ENCODE measurements around the gene FSD2. TPM values are rescaled to one million over a fixed set of nuclear protein-coding genes. Genes with fewer than 3 reads are reported as not detected.

Gene FSD2
- total and polyA plus RNA-seq, 2 donors (not counting 1 experiment from before 2014, with no cell fraction given): not detected

GRCh38 chr15:82798531-82799166 lies 7.2 kb downstream of the FSD2 start:
- intact Hi-C loops (cut with micrococcal nuclease): no loop called here
- no peak overlapping the region for H2AFZ ChIP-seq (ENCODE audit: insufficient read depth, low read depth, low read length, poor library complexity, severe bottlenecking)
- ChIA-PET CTCF (no interaction called here), POLR2A (interaction anchor here (0.7 kb wide), 1 partner anchor 144 kb away, joined by 6 read pairs; no protein-coding TSS in a partner anchor)
- Mint-ChIP-seq H3K4me3 (no peak overlapping the region), H3K27me3 (peaks cover 15% of the 10 kb centered on the region), H3K4me1 (no peaks in the 10 kb centered on the region), H3K27ac (no peak overlapping the region), H3K9me3 (ENCODE audit: insufficient read depth) (peaks cover 4% of the 10 kb centered on the region)
- 74% methylated on average over 3 of the region's 5 CpGs for WGBS (ENCODE audit: insufficient coverage)
- no peak for ATAC-seq (ENCODE audit: low read depth)
- no peaks in the 10 kb centered on the region for H3K36me3 ChIP-seq (replicated peaks in 1 of 2; ENCODE audit: control extremely low read depth in 1 of 2, control insufficient read depth in 1 of 2, extremely low read depth in 1 of 2, insufficient read depth in 2 of 2, low read length in 1 of 2)
- no peak overlapping the region for H3K9ac ChIP-seq (ENCODE audit: low read length)
- H3K4me2 ChIP-seq (replicated peaks; ENCODE audit: low read depth, low read length, poor library complexity, severe bottlenecking): no peak overlapping the region
- H3K79me2 ChIP-seq (ENCODE audit: control insufficient read depth, insufficient read depth, low read length): peaks cover 3% of the 10 kb centered on the region
- no peak overlapping the region for H3K4me3 ChIP-seq (ENCODE audit: control extremely low read depth in 1 of 5, extremely low read depth in 1 of 5, insufficient read depth in 1 of 5, low read depth in 2 of 5, low read length in 4 of 5)
- no peaks in the 10 kb centered on the region for H4K20me1 ChIP-seq (ENCODE audit: control insufficient read depth, insufficient read depth, low read length, poor library complexity, severe bottlenecking)
- H3K4me1 ChIP-seq (ENCODE audit: control insufficient read depth in 2 of 2, insufficient read depth in 2 of 2, low read length in 2 of 2): no peaks in the 10 kb centered on the region
- no peak for DNase-seq
- no peak overlapping the region for H3K27ac ChIP-seq (ENCODE audit: low read length in 2 of 2)
- H3K27me3 ChIP-seq (replicated peaks in 1 of 4; ENCODE audit: control extremely low read depth in 1 of 4, control insufficient read depth in 3 of 4, insufficient read depth in 4 of 4, low read length in 3 of 4): peaks cover 0 to 10% (median 2%) of the 10 kb centered on the region in 4 experiments
- TF ChIP-seq EZH2 (IDR thresholded peaks at IDR 0.05; ENCODE audit: borderline replicate concordance, insufficient read depth, low read depth, low read length, poor library complexity, severe bottlenecking): no peak
- TF ChIP-seq CTCF (IDR thresholded peaks at IDR 0.05): no peak
- H3K9me3 ChIP-seq (ENCODE audit: control extremely low read depth in 1 of 3, control insufficient read depth in 2 of 3, insufficient read depth in 1 of 3, low read length in 2 of 3): no peaks in the 10 kb centered on the region

GRCh38 chr15:82798104-82798503 lies 7.8 kb downstream of the FSD2 start:
- Histone ChIP-seq H3K27ac (ENCODE audit: low read length in 2 of 2) (no peak overlapping the region), H3K27me3 (replicated peaks in 1 of 4; ENCODE audit: control extremely low read depth in 1 of 4, control insufficient read depth in 3 of 4, insufficient read depth in 4 of 4, low read length in 3 of 4) (peaks cover 0 to 10% (median 2%) of the 10 kb centered on the region in 4 experiments), H2AFZ (ENCODE audit: insufficient read depth, low read depth, low read length, poor library complexity, severe bottlenecking) (no peak overlapping the region), H3K4me3 (ENCODE audit: control extremely low read depth in 1 of 5, extremely low read depth in 1 of 5, insufficient read depth in 1 of 5, low read depth in 2 of 5, low read length in 4 of 5) (no peak overlapping the region), H3K9me3 (ENCODE audit: control extremely low read depth in 1 of 3, control insufficient read depth in 2 of 3, insufficient read depth in 1 of 3, low read length in 2 of 3) (no peaks in the 10 kb centered on the region), H3K36me3 (replicated peaks in 1 of 2; ENCODE audit: control extremely low read depth in 1 of 2, control insufficient read depth in 1 of 2, extremely low read depth in 1 of 2, insufficient read depth in 2 of 2, low read length in 1 of 2) (no peaks in the 10 kb centered on the region), H4K20me1 (ENCODE audit: control insufficient read depth, insufficient read depth, low read length, poor library complexity, severe bottlenecking) (no peaks in the 10 kb centered on the region), H3K4me2 (replicated peaks; ENCODE audit: low read depth, low read length, poor library complexity, severe bottlenecking) (no peak overlapping the region), H3K4me1 (ENCODE audit: control insufficient read depth in 2 of 2, insufficient read depth in 2 of 2, low read length in 2 of 2) (no peaks in the 10 kb centered on the region), H3K79me2 (ENCODE audit: control insufficient read depth, insufficient read depth, low read length) (peaks cover 3% of the 10 kb centered on the region), H3K9ac (ENCODE audit: low read length) (no peak overlapping the region)
- no peak for DNase-seq
- H3K4me3 Mint-ChIP-seq: no peak overlapping the region
- peaks cover 15% of the 10 kb centered on the region for H3K27me3 Mint-ChIP-seq
- 71% methylated on average over 1 of the region's 4 CpGs for WGBS (ENCODE audit: insufficient coverage)
- TF ChIP-seq EZH2 (IDR thresholded peaks at IDR 0.05; ENCODE audit: borderline replicate concordance, insufficient read depth, low read depth, low read length, poor library complexity, severe bottlenecking) (no peak), CTCF (IDR thresholded peaks at IDR 0.05) (no peak)
- peaks cover 6% of the 10 kb centered on the region for H3K9me3 Mint-ChIP-seq (ENCODE audit: insufficient read depth)
- CTCF ChIA-PET: no interaction called here
- H3K4me1 Mint-ChIP-seq: no peaks in the 10 kb centered on the region
- POLR2A ChIA-PET: interaction anchor here (0.7 kb wide), 1 partner anchor 145 kb away, joined by 6 read pairs; no protein-coding TSS in a partner anchor
- intact Hi-C loops (cut with micrococcal nuclease): no loop called here
- no peak overlapping the region for H3K27ac Mint-ChIP-seq
- ATAC-seq (ENCODE audit: low read depth): no peak

Data from B cell (primary cell).